ENCODE measurements around the gene MLEC.
"Not testable (repeated sequence)": the region's sequence is repeated elsewhere in the genome, so short reads cannot be mapped to it uniquely, and the experiment has no call there.

GRCh38 chr12:120732198-120732597 lies 45.2 kb downstream of the MLEC start:
- not testable (repeated sequence) for TF ChIP-seq FOXM1 (IDR thresholded peaks at IDR 0.05; ENCODE audit: borderline replicate concordance); ARNT (IDR thresholded peaks at IDR 0.05); L3MBTL2 (conservative IDR thresholded peaks at IDR 0.05); FOXK2 (IDR thresholded peaks at IDR 0.05)

Measured in HEK293T (cell line).